SH-SY5Y (cell line): ENCODE measurements around the gene ZNF579.

Experiments
- GATA2 ChIP-seq: IDR thresholded peaks from 2 replicates; pipeline ENCODE4 v1.6.1; 2011; ENCODE audit warnings: mild to moderate bottlenecking, low read depth, low read length
- GATA3 ChIP-seq: IDR thresholded peaks from 2 replicates; pipeline ENCODE4 v1.6.1; 2011; ENCODE audit warnings: low read depth, mild to moderate bottlenecking, low read length, moderate library complexity

- TF ChIP-seq GATA3 (no peak), GATA2 (no peak)
These were observed 40.0 kb downstream of the ZNF579 start for GRCh38 chr19:55540619-55541018.
